SK-N-DZ (cell line): Measurements from ENCODE around the gene LZTFL1.

Experiments
- DNase-seq: peaks from one replicate; pipeline ENCODE4 v3.0.0-alpha.2; 2015; ENCODE audit warnings: low spot score

LZTFL1 gene

DNA sequence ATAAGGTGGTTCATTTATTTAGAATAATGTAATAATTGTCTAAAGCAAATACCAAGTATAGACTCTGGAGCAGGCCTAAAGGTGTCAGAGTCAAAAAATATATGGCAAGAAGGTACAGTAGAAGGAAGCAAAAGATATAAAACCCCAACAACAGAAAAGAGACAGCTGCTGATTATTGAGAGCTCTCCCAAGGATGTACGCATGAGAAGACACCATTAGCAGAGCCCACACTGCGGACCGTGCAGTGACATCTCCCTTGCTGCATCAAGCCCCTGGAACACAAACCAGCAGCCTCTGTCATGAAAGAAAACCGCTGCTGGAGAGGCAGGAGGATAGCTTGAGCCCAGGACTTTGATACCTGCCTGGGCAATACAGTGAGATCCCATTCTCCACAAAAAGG lies 27.6 kb downstream of the LZTFL1 start:
- DNase-seq: no peak

DNA sequence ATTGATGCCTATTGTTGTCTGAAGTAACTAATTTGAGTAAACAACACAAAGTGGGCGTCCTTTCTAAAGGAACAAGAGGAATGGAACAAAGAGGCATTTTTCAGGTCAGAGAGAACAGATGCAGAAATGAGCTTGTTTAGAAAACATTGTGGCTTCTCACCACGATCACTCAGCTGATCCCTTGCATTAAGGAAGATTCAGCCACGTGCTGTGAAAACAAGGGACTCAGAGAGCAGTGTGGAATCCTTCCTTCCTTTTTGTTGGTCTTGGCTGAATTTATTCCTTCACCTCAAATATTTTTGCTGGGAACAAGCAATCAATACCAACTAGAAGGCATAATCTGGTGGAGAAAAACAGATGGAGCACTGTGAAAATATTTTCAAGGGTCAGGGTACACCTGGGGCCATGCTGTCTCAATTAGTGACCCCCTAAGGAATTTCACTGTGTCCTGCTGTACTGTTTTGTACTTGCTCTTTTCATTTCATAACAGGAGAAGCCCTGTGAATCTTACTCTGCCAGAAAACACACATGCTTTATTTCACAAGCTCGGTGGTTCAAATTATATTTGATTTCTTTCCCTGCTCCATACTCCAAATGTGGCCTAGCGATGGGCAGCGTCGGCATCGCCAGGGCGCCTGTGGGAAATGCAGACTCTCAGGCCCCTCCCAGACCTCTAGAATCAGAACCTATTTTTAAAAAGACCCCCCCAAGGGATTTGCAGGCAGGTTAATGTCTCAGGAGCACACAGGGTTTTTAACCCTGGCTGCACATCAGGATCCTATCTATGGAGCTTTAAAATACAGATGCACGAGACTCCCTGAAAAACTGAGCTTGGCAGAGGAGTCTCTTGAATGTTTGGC lies 34.0 kb downstream of the LZTFL1 start:
- DNase-seq: no peak

DNA sequence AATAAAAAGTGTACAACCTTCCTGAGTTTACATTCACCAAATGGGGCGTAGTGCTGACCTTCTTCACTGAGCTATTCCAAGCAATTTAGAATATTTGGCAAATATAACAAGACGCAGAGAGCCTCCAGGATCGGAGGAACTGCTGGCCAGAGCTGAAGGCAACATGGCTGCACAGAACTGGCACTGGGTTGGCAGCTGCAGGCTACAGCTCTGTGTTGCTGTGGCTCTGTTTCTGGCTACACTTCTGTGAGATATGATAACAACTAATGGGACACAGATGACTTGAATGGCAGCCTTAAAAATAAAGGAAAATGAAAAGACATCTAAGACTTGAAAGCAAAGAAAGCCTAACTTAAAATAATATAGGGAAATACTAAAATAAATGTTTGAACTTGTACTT lies 34.8 kb downstream of the LZTFL1 start:
- no peak for DNase-seq

GRCh38 chr3:45806072-45806471 lies 35.8 kb downstream of the LZTFL1 start:
- no peak for DNase-seq

DNA sequence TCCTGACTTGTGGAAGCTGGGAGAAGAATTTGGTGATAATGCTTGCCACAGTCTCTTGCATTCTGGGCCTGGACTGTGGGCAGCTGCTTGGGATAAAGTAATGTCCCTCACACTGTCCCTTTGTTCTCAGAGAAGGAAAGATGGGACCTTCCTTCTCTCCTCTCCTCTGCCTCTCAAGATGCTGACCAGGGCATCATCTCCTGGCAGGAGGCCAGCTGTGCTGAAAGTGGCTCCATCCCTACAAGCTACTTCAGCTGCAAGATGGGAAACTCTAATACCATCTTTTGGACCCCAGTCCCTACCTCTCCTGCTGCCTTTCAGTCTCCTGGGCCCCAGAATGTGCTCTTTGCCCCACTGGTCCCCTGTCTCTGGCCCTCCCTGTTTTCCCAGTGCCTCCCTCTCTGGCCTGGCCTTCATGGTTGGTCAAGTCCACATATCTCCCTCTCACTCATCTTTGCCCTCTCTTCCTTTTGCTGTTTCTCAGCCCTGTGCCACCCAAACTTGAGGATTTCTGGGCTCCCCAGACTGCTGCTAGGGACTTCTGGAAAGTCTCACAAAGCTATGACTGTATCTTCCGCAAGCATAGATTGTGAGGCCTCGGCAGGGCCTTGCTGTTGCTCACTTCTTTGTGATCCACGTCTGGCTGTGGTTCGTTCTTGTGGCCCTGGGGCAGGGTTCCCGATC lies 38.5 kb downstream of the LZTFL1 start:
- DNase-seq: no peak

DNA sequence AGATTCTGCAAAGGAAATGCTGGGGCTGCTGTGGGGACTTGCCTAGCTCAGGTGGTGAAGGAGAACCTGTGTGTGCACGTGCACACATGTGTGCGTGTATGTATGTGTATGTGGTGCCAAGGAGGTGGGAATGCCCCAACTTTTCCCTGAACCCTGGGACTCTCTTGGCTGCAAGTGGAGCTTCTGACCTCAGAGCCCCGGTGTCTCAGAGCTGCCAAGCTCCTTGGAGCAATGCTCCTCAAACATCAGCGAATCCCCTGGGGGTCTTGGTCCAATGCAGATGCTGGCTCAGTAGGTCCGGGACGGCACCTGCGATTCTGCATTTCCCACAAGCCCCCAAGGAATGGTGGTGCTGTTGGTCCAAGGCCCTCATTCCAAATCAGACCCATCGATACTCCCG lies 39.8 kb downstream of the LZTFL1 start:
- DNase-seq: no peak

- no peak for DNase-seq
Measured at GRCh38 chr3:45800611-45801010, 41.3 kb downstream of the LZTFL1 start.

GRCh38 chr3:45799586-45799985 lies 42.3 kb downstream of the LZTFL1 start:
- DNase-seq: no peak

GRCh38 chr3:45798034-45798433 lies 43.9 kb downstream of the LZTFL1 start:
- DNase-seq: no peak

GRCh38 chr3:45796902-45797637 lies 44.8 kb downstream of the LZTFL1 start:
- no peak for DNase-seq

DNA sequence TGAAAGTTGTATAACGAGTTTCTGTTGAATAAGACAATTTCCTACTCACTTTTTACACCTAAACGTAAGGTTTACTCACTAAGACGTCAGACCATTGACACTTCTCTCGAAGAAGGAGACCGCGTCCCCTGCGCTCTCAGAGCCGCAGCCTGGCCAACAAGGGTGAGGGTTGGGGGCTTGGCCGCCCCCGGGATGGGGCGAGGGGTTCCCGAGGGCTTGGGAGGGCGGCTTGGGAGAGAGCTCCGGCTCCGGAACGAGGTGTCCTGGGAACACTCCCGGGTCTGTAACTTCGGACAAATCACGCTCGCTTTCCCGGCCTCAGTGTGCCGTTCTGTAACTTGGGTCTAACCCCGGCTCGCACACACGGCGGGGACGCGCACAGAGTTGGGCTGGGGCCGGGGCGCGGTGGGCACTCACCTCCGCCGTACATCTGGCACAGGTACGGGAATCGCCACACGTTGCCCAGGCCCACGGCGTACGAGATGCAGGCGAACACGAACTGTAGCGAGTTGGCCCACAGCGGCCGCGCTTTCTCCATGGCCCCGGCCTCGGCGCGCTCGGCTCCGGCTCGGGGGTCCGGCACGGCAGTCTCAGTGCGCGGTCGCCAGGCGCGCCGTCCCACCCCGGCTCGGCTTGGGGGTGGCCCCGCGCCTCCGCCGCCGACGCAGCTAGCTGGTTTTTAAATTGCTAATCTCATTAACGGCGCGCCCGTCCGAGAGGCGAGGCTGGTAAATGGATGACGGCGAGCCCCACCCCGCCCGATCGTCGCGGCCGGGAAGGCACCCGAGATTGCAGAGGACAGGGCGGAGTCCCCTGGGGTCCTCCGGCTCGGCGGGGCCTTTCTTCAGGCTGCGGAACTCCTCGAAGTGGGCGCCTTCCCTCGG lies 45.8 kb downstream of the LZTFL1 start, which contains the start of gene SLC6A20:
SLC6A20 (minus strand) TSS at position 655 of the 884 bp plus-strand sequence; CDS start at position 538, 117 bp downstream.
- DNase-seq: no peak

DNA sequence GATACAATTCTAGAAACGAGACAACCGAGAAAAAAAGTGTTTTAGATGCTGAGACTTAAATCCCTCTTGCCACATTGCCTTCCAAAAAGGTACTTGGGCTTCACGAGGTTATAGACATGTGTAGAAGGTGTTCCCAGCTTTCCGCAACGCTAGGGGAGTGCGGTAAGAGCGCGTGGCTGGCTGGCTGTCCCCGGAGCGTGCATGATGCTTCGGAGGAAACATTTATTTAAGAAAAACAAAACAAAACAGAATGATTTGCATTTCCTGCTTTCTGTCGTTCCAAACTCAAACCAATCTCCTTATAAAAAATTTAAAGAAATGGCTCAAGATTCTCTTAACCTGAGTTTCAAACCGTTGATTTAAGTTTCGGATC lies 46.4 kb downstream of the LZTFL1 start:
- DNase-seq: peak; percentile 6

GRCh38 chr3:45794660-45795059 lies 47.3 kb downstream of the LZTFL1 start:
- DNase-seq: no peak

DNA sequence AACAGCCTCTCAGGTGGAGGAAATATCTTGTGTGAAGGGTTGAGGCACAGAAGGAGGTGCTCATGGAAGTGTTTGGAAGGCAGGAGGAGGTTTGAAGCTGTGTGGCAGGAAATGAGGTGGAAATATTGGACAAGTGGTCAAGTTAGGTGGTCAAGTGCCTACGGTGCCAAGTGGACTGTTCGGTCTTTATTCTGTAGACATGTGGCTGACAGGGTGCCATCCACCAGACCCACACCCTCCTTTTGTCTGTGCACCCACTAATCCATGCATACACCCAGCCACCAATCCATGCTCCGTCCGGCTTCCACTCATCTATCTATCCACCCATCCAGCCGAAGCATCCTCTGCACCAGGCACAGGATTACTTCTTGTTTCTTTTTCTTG lies 47.8 kb downstream of the LZTFL1 start:
- no peak for DNase-seq

DNA sequence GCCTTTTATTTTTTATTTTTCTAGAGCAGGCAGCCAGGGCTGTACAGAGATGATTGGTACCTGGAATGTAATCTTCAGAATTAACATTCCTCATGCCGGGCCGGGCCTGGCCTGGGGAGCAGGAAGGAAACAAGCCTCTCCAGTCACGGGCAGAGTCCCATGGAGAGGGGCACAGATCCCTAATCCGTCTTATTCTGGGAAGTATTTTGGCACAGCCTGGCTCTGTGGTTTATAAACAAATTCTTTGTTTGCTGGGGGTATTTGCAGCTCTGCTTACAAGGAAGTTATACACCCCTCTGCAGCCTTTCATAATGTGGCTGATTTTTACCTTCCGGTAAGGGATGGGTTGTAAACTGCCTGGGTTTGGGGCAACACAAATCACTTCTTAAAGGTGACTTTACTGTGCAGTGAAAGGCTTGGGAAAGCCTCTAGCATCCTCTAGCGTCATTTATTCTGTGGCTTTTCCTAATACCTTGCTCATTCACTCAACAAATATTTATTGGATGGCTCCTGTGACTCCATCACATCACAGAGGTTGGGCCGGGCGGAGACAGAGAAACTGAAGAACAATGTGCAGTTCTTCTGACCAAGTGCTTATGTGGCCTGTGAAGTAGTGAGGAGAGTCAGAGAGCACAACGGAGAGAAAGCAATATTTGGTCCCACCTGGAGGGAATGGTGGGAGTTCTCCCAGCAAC lies 48.3 kb downstream of the LZTFL1 start:
- DNase-seq: no peak

GRCh38 chr3:45792516-45793172 lies 49.3 kb downstream of the LZTFL1 start:
- DNase-seq: no peak

DNA sequence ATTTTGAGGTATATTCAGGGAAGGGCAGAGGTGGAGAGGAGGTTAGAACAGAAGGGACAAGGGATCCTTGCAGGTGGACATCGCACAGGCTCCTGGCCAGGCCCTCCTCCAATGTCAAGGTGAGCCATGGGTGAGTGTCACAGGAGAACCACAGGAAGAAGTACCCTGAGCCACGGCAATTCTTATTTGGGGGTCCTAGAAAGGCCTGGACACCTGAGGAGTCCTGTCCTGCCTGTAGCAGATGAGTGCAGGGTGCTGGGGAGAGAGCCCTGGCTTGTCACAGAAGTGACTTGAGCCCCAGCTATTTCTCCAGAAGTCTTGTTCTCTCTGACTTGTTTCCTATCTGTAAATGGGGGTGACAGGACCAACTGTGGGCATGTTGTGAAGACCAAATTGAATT lies 49.9 kb downstream of the LZTFL1 start:
- DNase-seq: no peak

DNA sequence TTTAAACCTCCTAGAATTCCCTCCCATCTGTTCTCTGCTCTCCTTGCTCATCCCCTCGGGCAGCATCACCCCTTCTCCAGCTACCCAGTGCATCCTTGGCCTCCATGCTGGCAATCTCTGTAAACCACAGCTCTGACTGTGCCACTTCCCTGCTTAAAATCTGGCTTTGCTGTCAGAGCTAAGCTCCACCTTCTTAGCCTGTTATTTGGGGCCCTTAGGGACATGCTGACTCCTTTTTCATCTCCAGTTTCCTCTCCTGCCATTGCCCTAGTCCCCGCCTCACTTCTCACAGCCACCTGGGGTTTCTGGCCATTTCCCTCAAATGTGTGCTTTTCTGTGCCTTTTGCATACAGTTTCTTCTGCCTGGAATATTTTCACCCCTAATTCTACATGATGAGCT lies 51.3 kb downstream of the LZTFL1 start:
- no peak for DNase-seq

GRCh38 chr3:45789235-45789812 lies 52.6 kb downstream of the LZTFL1 start:
- DNase-seq: no peak

GRCh38 chr3:45787551-45787950 lies 54.4 kb downstream of the LZTFL1 start:
- DNase-seq: no peak
